SKM-1 (cell line): Measurements from ENCODE around the gene NEXN.
"Not testable (repeated sequence)": the region's sequence is repeated elsewhere in the genome, so short reads cannot be mapped to it uniquely, and the experiment has no call there.

Experiments used
- DNase-seq: peaks from one replicate; lab custom pipeline; 2025; ENCODE audit not compliant: unreplicated experiment; lab: John Stamatoyannopoulos, UW

NEXN gene

DNA sequence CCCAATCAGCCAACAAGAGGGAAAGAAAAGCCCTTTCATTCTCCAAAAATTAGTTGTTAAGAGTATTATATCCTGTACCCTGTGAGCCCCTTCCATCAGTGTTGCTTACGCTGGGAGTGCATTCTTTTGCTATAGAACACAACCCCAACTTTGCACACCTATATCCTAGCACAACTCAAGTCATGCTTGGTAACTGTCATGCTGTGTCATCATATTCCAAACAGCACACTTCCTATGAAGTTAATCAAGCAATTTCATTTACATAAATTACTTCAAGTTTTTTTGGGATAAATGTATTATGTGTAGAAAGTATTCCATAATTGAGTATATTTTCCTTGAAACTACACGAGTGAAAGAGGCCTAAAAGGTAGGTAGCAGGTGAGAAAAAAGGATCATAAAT, 70.4 kb downstream of the NEXN start:
- DNase-seq = no peak

DNA sequence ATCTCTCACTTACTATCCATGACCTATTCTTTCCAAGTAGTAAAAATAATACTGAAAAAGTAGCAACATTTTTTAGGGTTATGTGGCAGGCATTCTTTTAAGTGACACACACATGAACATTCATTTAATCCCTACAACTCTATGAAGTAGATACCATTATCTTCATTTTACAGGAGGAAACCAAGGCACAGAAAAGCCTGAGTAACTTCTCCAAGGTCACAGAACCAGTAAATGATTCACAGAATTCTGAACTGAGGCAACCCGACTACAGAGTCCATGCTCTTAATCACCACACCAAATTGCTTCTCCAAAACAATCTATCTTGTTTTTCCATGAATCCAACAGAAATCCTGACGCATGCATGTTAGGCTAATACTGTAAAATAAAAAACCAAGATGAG, 73.0 kb downstream of the NEXN start:
- no peak for DNase-seq

DNA sequence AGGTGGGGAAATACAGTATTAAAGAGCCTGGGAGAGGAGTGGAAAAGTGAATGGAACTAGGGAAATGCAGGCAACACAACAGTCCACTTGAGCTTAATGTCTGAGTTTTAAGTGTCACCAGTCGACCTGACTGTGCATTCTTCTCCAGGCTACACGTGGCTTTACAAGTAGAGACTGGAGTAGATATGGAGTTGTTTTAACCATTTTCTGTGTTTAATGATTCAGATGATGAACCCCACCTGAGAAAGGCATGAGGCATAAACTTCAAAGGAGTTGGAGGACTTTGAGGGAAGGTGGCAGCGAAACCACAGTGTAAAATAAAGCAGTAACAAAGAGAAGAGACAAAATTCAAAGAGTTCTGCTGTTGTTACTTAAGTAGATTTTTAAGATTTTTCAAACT, 77.9 kb downstream of the NEXN start:
- DNase-seq = no peak

DNA sequence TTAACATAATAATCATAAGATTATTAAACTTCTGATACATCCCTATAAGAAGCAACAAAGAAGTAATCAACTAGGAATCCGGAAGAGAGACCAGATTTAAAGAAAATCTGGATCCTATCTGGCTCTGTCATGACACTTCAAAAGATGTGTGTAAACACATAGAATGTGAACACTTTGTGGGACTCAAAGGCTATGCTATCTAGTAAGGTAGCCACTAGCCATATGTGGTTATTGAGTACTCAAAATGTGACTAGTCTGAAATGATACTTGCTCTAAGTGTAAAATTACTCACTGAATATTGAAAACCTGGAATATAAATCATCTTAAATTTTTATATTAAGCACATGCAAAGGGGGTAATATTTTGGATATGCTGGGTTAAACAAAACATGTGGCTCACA, 81.8 kb downstream of the NEXN start:
- DNase-seq = no peak

DNA sequence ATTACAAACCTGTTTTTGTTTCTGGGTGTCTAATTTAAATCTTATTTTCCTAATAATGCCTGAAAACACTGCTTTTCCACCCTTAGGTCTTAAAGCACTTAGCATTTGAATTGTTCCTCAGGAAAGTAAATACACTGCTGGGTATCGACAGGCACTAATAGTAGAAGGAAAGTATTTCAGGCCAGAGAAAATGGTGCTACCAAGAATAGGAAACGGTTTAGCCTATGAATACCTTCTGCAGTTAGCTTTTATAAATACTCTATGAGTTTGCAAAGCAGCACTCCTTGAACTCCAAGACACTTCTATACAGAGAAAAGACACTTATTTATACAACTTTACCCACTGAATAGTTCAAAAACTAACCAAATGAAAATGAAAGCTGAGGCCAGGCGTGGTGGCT, 83.7 kb downstream of the NEXN start:
- DNase-seq = no peak

DNA sequence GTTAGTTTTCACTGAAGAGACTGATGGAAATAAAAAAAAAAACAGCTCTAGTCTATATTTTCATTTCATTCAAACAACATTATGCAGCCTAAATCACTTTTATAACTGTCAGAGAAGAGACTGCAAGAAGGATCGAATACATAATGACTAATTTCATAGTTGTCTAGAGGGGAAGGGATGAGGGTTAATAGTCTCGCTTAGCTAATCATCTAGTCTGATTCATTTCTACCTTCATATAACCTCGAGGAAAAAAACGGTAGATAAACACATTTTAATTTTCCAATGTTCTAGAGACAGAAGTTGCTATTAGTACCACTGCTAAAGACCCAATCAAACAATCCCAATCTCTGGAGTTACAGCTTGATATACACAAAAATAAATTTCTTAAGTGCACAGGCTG, 87.0 kb downstream of the NEXN start:
- DNase-seq = no peak

DNA sequence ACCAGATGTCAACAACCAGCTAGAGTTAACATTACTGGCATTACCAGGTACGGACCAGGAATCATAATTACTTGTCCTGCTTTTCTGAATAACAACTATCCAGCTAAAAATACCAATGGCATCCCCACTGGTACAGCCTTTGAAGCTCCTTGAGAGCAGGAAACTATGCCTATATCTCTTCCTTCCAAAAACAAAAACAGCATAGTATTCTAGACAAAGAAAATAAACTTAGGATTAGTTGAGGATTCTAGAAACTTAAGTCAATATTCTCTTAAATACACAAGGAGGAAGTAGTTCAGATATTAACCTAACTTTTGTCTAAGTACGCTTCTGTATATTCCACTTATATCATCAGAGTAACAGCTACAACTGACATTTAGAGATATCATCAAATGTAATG, 87.5 kb downstream of the NEXN start:
- DNase-seq = no peak

DNA sequence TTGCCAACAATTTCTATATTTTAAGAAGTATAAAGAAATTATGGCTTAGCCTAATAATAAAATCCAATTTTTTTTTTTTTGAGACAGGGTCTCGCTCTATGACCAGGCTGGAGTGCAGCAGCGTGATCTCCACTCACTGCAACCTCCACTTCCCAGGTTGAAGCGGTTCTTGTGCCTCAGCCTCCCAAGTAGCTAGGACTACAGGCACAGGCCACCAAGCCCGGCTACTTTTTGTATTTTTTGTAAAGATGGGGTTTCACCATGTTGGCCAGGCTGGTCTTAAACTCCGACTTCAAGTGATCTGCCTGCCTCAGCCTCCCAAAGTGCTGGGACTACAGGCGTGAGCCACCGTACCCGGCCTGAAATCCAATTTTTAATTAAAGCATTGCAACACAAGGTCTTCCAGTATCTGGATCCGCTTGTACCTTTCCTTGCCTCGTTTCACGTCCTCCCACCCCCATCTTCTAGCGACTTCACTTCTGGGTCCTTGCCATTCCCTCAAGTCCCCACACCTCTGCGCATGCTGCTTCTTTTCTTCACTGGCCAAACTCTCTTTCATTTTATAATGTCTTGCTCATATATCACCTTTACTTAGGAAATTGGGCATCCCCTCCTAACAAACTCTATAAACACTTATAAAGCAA, 88.1 kb downstream of the NEXN start:
- DNase-seq = no peak

DNA sequence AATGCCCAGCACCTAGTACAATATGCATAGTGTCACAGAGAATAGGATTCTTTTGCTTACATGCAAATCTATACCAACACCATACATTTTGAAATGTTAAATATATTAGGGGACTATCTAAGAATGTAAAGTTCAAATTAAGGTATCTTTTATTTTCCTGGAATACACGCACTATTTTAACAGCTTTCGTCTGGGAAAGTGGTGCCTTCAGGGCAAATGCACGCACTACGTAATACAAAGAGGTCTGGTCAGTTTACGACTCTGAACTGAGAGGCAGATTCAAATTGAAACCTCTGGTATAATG, 89.5 kb downstream of the NEXN start:
- no peak for DNase-seq

DNA sequence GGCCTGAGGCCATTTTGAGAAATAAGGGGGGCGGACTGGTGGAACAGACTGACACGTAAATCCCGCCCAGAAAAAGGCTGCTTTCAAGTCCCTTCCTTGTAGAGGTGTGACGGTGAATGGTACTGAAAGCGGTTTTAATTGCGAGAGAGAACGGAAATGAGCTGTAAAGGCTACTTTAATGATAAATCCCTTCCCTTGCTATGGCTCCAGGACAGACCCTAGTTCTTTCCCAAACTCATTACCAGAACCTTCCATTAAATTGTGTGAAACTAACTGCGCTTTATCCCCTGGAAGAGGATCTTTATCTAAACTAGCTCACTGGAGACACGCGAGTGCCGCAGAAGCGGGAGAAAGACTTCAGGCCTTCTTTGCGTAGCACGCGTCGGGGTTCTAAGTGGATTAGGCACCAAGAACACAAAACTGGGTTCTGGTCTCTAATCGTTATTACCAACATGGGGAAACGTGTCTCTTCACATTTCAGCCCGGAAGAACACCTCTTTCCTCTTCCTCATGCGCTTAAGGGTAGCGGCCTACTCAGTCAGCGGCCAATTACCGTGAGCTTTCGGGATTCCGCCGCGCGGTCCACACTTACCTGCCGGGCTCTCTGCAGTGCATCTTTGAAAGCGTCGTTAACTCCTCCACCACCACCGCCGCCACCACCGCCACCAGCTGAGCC, 90.0 kb downstream of the NEXN start:
- DNase-seq = peak; percentile 59

DNA sequence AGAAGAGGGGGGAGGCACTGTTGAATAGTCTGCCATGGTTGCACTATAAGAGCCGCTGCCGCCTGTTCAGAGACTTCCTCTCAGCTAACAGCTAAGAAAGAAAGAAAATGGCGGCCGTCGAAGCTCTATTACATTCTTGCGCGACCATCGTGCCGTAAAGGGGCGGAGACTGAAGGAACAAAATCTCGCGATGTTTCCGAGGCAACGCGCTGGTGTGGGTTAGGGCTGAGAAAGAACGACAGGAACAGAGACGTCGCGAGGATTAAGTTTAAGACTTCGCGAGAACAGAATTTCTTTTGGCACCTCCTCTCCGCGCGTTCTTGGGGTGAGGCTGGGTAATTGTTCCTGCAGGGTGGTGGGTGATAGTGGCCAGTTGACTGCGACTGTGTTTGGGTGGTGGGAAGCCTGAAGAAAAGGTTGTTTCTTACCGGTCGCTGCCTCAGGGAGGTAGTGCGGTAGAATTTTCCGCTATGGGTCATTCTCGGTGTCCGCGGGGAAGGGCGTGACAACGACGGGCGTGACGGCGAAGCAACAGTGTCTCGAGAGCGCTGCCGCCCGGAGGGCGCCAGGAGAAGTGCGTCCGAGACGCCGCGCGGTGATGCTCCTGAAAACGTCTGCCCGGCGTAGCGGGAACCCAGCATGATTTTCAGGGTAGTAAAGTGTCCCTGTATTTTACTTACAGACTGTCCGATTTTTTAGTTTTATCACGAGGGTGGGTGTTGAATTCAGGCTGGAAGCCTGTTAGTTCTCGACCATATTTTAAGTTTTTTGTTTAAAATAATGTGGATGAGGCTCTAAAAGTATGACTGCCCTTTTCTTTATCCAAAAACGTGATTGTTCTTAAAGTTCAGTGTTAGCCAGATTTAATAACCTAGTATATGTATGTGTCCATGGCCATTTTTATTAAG, 90.8 kb downstream of the NEXN start, which contains the start of gene FUBP1:
TSS of gene FUBP1 (minus strand) at position 104 of the 908 bp plus-strand sequence. CDS start at position 36, 68 bp downstream.
- peak; percentile 99 for DNase-seq

DNA sequence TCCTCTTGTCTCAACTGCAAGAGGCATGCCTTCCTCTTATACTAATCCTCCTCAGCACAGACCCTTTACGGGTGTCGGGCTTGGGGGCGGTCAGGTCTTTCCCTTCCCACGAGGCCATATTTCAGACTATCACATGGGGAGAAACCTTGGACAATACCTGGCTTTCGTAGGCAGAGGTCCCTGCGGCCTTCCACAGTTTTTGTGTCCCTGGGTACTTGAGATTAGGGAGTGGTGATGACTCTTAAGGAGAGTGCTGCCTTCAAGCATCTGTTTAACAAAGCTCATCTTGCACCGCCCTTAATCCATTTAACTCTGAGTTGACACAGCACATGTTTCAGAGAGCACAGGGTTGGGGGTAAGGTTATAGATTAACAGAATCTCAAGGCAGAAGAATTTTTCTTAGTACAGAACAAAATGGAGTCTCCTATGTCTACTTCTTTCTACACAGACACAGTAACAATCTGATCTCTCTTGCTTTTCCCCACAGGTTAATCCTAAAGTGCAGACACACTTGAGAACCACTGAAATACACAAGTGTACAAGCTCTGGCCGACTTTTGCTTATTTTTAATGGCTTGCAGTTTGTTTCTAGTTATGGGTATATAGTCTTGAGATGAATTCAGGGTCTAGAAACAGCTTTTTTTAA, 95.0 kb downstream of the NEXN start:
- not testable (repeated sequence) for DNase-seq

DNA sequence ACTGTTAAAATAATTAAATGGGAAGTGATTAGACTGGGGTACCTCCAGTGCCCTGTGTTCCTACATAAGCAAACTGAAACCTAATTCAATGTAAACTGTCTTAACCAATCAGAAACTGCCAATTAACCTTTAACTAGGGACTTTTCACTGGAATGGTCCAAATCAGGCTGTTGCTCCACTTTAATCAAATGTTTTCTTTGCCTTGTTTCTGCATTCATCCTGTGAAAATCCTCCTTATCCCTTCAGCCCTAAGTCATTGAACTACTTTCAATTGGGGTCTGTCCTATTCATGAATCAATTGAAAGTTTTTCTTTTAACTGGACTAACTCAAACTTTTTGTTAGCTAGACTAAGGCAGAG, 95.6 kb downstream of the NEXN start:
- no peak for DNase-seq

DNA sequence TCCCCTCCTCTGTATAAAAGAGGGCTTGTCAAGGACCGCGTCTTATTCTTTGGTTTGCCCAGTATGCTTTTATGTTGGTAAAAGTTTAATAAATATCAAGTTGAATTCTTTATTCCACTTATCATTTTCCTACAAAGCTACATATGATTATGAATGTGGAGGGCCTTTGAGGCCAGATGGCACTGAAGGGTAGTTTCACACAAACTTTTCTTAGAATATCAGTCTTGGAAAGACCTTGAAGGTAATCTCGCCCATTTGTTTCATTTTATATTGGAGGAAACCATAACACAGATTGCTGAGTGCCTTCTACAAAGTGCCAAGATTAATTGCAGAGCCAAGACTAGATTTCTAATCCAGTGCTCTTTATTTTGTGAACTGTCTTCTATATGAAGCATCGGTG, 96.2 kb downstream of the NEXN start:
- DNase-seq = no peak

DNA sequence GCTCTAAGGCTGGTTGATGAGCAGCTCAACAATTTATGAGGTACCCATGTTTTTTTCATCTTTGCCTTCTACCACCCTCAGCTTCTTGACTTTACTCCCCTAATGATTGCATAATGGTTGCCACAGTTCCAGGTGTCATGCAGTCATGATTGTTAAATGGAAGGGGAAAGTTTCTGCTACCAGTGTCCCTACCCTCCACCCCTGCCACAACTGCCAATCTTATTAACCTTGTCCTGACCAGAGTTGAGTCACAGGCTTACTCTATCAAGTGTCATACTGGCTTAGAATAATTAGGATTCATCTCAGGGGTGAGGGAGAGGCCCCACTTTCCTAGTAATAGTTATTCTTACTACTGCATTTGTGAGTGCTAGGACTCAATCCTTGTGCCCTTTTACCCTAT, 98.4 kb downstream of the NEXN start:
- no peak for DNase-seq

DNA sequence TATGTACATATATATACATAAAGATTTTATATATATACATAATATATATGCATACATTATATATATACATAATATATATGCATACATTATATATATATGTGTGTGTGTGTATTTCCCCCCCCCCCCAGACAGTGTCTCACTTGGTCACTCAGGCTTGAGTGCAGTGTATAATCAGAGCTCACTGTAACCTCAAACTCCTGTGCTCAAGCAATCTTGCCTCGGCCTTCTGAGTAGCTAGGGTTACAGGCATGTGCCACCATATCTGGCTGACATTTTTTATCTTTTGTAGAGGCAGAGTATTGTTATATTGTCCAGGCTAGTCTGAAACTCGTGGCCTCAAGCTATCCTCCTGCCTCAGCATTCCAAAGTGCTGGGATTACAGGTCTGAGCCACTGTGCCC, 99.5 kb downstream of the NEXN start:
- no peak for DNase-seq

DNA sequence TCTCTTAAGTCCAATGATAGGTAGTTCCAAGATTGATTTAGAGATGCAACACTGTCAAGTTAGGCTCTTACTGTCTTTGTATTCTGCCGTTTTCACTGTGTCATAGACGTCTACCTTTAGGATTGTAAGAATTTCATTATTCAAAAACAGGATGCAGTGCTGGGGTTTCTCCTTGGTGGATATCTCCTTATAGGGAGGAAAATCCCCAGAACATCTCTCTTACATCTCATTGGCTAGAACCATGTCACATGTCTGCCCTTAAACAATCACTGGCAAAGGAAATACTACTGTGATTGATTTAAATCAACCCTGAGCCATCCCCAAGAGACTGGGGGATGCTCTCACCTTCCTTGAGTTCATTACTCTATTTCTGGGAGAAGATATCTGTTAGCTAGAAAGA, 101.3 kb downstream of the NEXN start:
- DNase-seq = no peak

DNA sequence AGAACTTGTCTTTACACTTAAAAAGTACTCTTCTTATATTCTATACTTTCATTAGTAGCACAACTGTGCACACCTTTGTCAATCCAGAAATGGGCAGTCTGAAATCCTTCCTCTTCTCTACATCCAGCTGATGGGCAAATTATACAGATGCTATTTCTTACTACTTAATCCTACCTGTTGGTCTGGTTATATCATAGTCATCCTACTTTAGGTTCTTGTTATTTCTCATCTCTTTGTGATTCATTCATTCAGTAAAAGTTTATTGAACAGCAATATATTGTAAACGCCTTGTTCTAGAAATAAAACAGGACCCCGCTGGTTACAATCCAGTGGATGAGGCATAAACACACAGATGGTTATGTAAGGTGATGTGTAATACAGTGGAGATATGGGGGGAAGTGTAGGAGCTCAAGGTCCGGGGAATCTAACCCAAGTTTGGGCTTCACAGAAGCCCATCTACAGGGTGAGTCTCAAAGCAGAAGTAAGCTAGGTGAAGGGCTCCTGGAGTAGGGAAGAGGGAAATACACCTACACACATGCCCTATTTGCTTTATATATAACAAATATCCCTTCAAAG, 102.3 kb downstream of the NEXN start:
- DNase-seq = no peak

DNA sequence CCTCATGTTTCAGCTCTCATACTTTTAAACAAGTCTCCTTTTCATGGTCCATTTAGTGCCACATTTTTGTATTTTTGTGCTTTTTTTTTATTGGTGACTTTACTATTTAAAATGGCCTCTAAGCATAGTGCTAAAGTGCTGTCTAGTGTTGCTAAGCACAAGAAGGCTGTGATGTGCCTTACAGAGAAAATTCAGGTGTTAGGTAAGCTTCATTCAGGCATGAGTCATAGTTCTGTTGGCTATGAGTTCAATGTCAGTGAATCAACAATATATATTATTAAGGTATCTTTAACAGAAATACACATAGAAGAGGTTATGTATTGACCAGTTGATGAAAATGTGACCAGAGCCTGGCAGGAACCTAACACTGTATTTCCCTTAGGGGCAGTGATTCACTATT, 103.2 kb downstream of the NEXN start:
- no peak for DNase-seq
